ENCODE results near the gene VSTM1.
"Not testable (repeated sequence)": the region's sequence is repeated elsewhere in the genome, so short reads cannot be mapped to it uniquely, and the experiment has no call there.

VSTM1 gene

GRCh38 chr19:54073829-54074228 lies 10.1 kb upstream of the VSTM1 start:
- no peak for DNase-seq (ENCODE audit: low read depth in 3 of 3)

GRCh38 chr19:54069470-54069869 lies 5.8 kb upstream of the VSTM1 start:
- no peak for DNase-seq (ENCODE audit: low read depth in 3 of 3)

DNA sequence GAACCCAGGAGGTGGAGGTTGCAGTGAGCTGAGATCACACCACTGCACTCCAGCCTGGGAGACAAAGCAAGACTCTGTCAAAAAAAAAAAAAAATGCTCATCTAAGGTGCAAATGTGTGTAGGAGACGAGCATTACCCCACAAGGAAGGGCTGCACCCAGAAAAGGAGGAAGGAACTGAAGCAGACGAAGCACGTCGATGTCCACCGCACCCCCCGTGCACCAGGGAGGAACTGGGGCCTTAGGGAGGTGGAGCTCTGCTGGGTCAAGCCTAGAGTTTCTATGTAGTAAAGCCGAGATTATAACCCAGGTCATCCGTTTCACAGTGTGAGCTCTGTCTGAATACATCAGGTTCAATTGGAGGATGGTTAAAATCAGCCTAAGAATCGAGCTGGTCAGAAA lies 1.1 kb downstream of the VSTM1 start:
- DNase-seq (ENCODE audit: low read depth in 3 of 3): no peak

GRCh38 chr19:54047616-54048015 lies 16.1 kb downstream of the VSTM1 start:
- no peak for DNase-seq (ENCODE audit: low read depth in 3 of 3)

DNA sequence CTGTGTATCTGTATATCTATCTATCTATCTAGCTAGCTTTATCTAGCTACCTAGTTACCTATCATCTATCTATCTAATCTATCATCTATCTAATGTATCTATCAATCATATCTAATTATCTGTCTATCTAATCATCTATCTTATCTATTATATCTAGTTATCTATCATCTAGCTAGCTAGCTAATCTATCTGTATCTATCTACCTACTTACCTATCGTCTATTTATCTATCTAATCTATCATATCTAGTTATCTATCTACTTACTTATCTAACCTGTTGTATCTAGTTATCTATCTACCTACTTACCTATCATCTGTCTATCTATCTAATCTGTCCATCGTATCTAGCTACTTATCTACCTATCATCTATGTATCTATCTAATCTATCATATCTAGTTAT lies 17.9 kb downstream of the VSTM1 start:
- no peak for DNase-seq (ENCODE audit: low read depth in 3 of 3)

DNA sequence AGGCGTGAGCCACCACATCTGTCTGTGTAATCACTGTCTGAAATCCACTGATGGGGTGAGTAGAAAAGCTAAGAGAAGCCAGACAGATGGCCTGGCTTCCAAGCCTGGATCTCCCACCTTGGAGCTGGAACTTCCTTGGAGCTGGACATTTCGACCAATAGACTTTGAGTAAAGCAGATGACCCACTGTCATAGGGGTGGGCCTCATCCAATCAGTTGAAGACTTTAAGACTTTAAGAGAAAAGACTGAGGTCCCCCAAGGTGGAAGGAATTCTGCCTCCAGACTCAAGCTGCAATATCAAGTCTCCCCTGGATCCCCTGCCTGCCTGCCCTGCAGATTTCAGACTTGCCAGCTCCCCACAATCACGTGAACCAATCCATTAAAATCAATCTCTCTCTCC lies 20.7 kb downstream of the VSTM1 start:
- no peak for DNase-seq (ENCODE audit: low read depth in 3 of 3)

DNA sequence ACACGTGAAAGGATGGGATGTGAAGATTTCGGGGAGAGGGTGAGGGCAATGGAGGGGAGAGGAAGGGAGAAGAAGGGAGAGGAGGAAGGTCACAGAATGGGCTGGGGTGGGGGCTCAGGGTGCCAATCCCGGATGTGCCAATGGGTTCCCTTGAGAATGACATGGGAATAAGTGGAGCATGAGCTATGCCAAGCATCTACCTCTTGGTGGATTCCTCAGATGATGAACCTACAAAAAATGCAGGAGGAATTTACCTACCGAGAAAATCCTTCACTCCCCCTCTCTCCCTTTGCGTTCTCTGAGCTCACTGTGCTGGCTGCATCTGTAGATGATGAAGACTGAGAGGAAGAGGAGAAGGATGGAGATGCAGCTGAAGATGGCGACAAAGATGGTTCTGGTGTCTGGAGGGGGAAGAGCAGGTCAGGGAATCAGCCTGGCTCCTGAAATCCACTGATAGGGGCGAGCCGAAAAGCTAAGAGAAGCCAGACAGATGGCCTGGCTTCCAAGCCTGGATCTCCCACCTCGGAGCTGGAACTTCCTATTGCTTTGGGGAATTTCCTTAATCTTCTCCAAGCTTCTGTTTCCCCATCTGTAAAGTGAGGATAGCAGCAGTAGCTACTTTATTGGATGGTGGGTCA lies 21.6 kb downstream of the VSTM1 start:
- no peak for DNase-seq (ENCODE audit: low read depth in 3 of 3)

DNA sequence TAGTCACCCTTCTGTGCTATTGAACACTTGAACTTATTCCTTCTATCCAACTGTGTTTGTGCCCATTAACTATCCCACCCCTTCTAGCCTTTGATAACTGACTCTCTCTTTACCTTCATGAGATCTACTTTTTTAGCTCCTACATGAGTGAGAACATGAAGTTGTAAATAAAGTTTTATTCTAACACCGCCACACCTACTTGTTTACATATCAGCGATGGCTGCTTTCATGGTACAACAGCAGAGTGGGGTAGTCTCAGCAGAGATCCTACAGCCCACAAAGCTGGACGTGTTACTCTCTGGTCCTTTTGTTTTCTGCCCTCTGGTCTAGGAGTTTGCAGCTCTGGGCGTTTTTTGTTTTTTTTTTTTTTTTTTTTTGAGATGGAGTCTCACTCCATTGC lies 23.7 kb downstream of the VSTM1 start:
- no peak for DNase-seq (ENCODE audit: low read depth in 3 of 3)

- DNase-seq (ENCODE audit: low read depth in 3 of 3): not testable (repeated sequence)
These were observed 27.2 kb downstream of the VSTM1 start for GRCh38 chr19:54036542-54036941.

GRCh38 chr19:54035215-54036178 lies 28.2 kb downstream of the VSTM1 start:
- DNase-seq (ENCODE audit: low read depth in 3 of 3): no peak

GRCh38 chr19:54030895-54031586 lies 32.7 kb downstream of the VSTM1 start:
- DNase-seq (ENCODE audit: low read depth in 3 of 3): no peak

- peak; percentile 9 to 34 (median 31) for DNase-seq (ENCODE audit: low read depth in 3 of 3)
These were observed 33.7 kb downstream of the VSTM1 start for GRCh38 chr19:54029930-54030490.

GRCh38 chr19:54029301-54029700 lies 34.4 kb downstream of the VSTM1 start:
- no peak for DNase-seq (ENCODE audit: low read depth in 3 of 3)

DNA sequence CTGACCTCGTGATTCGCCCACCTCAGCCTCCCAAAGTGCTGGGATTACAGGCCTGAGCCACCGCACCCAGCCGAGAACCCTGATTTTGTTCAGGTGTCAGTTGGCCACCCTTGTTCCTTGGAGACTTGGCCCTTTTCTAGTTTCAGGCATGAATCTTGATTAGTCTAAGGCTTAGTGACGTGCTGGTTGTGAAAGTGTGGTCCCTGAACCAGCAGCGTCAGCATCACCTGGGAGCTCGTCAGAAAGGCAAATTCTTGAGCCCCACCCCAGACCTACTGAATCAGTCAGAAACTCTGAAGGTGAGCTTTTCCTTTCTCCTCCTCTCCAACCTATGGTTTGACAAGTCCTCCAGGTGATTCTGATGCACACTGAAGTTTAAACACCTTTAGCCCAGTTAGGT lies 37.0 kb downstream of the VSTM1 start:
- DNase-seq (ENCODE audit: low read depth in 3 of 3): no peak

DNA sequence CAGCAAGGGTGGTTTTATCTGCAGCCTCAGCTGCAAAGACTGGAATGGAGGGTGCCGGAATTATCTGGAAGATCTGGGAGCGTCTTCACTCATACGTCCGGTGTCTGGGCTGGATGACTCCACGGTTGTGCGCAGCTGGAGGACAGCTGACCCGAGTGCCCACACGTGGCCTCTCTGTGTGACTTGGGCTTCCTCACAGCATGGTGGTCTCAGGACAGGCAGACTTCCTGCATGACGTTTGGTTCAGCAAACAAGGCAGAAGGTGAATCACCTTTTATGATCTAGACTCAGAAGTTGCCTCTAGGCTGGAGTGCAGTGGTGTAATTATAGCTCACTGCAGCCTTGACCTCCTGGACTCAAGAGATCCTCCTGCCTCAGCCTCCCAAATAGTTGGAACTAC lies 39.0 kb downstream of the VSTM1 start:
- no peak for DNase-seq (ENCODE audit: low read depth in 3 of 3)

GRCh38 chr19:54023191-54023590 lies 40.5 kb downstream of the VSTM1 start:
- no peak for DNase-seq (ENCODE audit: low read depth in 3 of 3)

- no peak for DNase-seq (ENCODE audit: low read depth in 3 of 3)
These were observed 41.8 kb downstream of the VSTM1 start for GRCh38 chr19:54021932-54022331.

DNA sequence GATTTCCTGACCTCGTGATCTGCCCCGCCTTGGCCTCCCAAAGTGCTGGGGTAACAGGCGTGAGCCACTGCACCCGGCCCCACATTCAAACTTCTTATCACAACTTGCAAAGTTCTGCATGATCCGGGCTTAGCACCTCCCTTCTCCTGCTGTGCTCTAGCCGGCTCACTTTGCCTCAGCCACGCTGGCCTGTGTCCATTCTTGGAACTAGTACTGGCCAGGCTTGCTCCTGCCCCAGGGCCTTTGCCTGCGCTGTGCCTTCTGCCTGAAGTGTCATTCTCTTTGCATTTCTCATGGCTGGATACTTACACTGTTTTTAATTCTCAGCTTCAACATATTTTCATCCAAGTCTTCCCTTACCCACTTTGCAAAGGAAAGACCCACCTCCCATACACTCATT lies 42.3 kb downstream of the VSTM1 start:
- DNase-seq (ENCODE audit: low read depth in 3 of 3): no peak

DNA sequence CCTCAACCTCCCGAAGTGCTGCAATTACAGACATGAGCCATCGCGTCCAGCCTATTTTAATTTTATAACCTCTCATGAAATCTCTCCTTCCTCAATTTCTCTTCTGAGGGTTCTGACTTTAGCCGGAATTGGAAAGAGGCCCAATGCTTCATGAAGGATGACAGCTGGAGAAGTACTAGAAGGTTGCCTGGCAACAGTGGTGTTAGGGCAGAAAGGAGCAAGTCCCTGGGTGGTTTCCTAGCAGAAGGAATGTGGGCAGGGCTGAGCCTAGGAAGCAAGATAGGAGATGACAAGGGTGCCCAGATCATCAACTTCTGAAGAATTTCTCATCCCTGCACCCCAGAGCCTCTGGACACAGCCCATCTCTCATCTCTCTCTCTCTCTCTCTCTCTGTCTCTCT lies 46.4 kb downstream of the VSTM1 start:
- no peak for DNase-seq (ENCODE audit: low read depth in 3 of 3)

- DNase-seq (ENCODE audit: low read depth in 3 of 3): no peak
These were observed 48.7 kb downstream of the VSTM1 start for GRCh38 chr19:54014920-54015560.

GRCh38 chr19:54013866-54014265 lies 49.8 kb downstream of the VSTM1 start:
- no peak for DNase-seq (ENCODE audit: low read depth in 3 of 3)

All from stimulated activated CD4-positive, alpha-beta T cell treated with anti-CD3 and anti-CD28 coated beads, TNF-alpha, amount 100 ng/mL, for 24 hours (primary cell).